ENCODE measurements around the gene CDC42BPA. TPM values are rescaled to one million over a fixed set of nuclear protein-coding genes. Genes with fewer than 3 reads are reported as not detected.
"Not testable (repeated sequence)": the region's sequence is repeated elsewhere in the genome, so short reads cannot be mapped to it uniquely, and the experiment has no call there.

The CDC42BPA gene
- polyA plus RNA-seq, 1 donor (not counting 4 experiments of a cell fraction or from before 2014, with no cell fraction given), result 9.2 TPM

DNA sequence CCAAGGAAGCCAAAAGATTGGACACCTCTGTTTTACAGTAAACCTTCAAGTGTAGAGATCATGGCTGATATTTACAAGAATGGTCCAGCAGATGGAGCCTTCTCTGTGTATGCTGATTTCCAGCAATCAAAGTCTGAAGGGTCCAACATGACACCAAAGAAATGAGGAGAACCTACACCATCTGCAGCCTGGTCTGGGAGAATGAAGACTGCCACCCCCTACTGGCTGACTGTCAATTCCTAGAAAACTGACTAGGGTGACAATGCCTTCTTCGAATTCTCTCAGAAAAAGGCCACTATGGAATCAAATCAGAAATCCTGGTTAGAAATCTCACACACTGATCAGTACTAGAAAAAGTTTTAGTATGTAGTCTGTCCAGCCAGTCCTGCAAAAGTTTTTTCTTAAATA lies 83.3 kb downstream of the CDC42BPA start:
- H3K9me3 ChIP-seq (ENCODE audit: control insufficient read depth, low read depth, low read length), result no peaks in the 10 kb centered on the region
- no peak overlapping the region for H3K4me3 ChIP-seq (ENCODE audit: control insufficient read depth in 2 of 3, extremely low read depth in 1 of 3, insufficient read depth in 2 of 3, low read depth in 1 of 3, low read length in 3 of 3)
- no peak overlapping the region for H3K9ac ChIP-seq (ENCODE audit: control insufficient read depth, extremely low read depth, insufficient read depth, low read length)
- TF ChIP-seq, protein P1, sequence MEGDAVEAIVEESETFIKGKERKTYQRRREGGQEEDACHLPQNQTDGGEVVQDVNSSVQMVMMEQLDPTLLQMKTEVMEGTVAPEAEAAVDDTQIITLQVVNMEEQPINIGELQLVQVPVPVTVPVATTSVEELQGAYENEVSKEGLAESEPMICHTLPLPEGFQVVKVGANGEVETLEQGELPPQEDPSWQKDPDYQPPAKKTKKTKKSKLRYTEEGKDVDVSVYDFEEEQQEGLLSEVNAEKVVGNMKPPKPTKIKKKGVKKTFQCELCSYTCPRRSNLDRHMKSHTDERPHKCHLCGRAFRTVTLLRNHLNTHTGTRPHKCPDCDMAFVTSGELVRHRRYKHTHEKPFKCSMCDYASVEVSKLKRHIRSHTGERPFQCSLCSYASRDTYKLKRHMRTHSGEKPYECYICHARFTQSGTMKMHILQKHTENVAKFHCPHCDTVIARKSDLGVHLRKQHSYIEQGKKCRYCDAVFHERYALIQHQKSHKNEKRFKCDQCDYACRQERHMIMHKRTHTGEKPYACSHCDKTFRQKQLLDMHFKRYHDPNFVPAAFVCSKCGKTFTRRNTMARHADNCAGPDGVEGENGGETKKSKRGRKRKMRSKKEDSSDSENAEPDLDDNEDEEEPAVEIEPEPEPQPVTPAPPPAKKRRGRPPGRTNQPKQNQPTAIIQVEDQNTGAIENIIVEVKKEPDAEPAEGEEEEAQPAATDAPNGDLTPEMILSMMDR (optimal IDR thresholded peaks at IDR 0.05 in 1 of 3, IDR thresholded peaks at IDR 0.05 in 1 of 3, conservative IDR thresholded peaks at IDR 0.05 in 1 of 3; ENCODE audit: extremely low read depth in 1 of 3, insufficient read depth in 2 of 3, low read length in 3 of 3), result peak; percentile 28 to 50 (median 37)
- no peak for TF ChIP-seq EZH2 (IDR thresholded peaks at IDR 0.05; ENCODE audit: low read length)
- peaks cover 13% of the 10 kb centered on the region for H3K79me2 ChIP-seq (ENCODE audit: control insufficient read depth, insufficient read depth, low read length)
- dilution Hi-C loops (cut with MboI; ENCODE audit: extremely low pct_ligation_motif_present, low sequenced_read_pairs), result no loop called here
- H4K20me1 ChIP-seq (ENCODE audit: control insufficient read depth, extremely low read depth, insufficient read depth, low read length), result no peaks in the 10 kb centered on the region
- H3K36me3 ChIP-seq (ENCODE audit: control insufficient read depth in 2 of 2, extremely low read depth in 1 of 2, insufficient read depth in 2 of 2, low read length in 2 of 2), result no peaks in the 10 kb centered on the region
- H3K27ac ChIP-seq (ENCODE audit: control insufficient read depth, insufficient read depth, low read length), result no peak overlapping the region
- no peak overlapping the region for H2AFZ ChIP-seq (ENCODE audit: control insufficient read depth, low read length)
- FAIRE-seq (peak; percentile 39), DNase-seq (ENCODE audit: low read depth, low spot score) (no peak)
- no peaks in the 10 kb centered on the region for H3K27me3 ChIP-seq (ENCODE audit: control insufficient read depth, extremely low read depth, insufficient read depth, low read length)
- H3K4me1 ChIP-seq (ENCODE audit: control insufficient read depth, extremely low read depth, insufficient read depth, low read length), result no peaks in the 10 kb centered on the region
- H3K4me2 ChIP-seq (ENCODE audit: control insufficient read depth, extremely low read depth, insufficient read depth, low read depth, low read length), result no peak overlapping the region
- H3K9me1 ChIP-seq (ENCODE audit: control insufficient read depth, extremely low read depth, insufficient read depth, low read length), result no peaks in the 10 kb centered on the region

DNA sequence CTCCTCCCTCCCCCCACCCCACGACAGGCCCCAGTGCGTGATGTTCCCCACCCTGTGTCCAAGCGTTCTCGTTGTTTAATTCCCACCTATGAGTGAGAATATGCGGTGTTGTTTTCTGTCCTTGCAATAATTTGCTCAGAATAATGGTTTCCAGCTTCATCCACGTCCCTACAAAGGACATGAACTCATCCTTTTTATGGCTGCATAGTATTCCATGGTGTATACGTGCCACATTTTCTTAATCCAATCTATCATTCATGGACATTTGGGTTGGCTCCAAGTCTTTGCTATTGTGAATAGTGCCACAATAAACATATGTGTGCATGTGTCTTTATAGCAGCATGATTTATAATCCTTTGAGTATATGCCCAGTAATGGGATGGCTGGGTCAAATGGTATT lies 87.2 kb downstream of the CDC42BPA start:
- H3K27me3 ChIP-seq (ENCODE audit: control insufficient read depth, extremely low read depth, insufficient read depth, low read length); DNase-seq (ENCODE audit: low read depth, low spot score); H4K20me1 ChIP-seq (ENCODE audit: control insufficient read depth, extremely low read depth, insufficient read depth, low read length); H3K4me3 ChIP-seq (ENCODE audit: control insufficient read depth in 2 of 3, extremely low read depth in 1 of 3, insufficient read depth in 2 of 3, low read depth in 1 of 3, low read length in 3 of 3); H3K4me2 ChIP-seq (ENCODE audit: control insufficient read depth, extremely low read depth, insufficient read depth, low read depth, low read length); H3K79me2 ChIP-seq (ENCODE audit: control insufficient read depth, insufficient read depth, low read length); dilution Hi-C loops (cut with MboI; ENCODE audit: extremely low pct_ligation_motif_present, low sequenced_read_pairs); FAIRE-seq; H3K27ac ChIP-seq (ENCODE audit: control insufficient read depth, insufficient read depth, low read length); H2AFZ ChIP-seq (ENCODE audit: control insufficient read depth, low read length); H3K4me1 ChIP-seq (ENCODE audit: control insufficient read depth, extremely low read depth, insufficient read depth, low read length); H3K9ac ChIP-seq (ENCODE audit: control insufficient read depth, extremely low read depth, insufficient read depth, low read length); H3K9me3 ChIP-seq (ENCODE audit: control insufficient read depth, low read depth, low read length); H3K9me1 ChIP-seq (ENCODE audit: control insufficient read depth, extremely low read depth, insufficient read depth, low read length); H3K36me3 ChIP-seq (ENCODE audit: control insufficient read depth in 2 of 2, extremely low read depth in 1 of 2, insufficient read depth in 2 of 2, low read length in 2 of 2): not testable (repeated sequence)

DNA sequence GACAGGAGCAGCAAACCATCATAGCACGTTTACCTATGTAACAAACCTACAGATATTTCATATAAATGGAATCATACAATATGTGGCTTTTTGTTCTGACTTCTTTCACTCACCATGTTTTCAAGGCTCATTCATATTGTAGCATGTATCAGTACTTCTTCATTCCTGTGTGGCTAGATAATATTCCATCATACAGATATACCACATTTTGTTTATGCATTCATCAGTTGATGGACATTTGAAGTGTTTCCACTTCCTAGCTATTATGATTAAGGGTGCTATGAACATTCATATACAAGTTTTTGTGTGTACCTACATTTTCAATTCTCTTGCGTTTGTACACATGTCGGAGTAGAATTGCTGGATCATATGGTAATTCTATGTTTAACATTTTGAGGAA lies 90.1 kb downstream of the CDC42BPA start:
- Histone ChIP-seq H3K9me1 (ENCODE audit: control insufficient read depth, extremely low read depth, insufficient read depth, low read length) (peaks cover 3% of the 10 kb centered on the region), H3K79me2 (ENCODE audit: control insufficient read depth, insufficient read depth, low read length) (peaks cover 4% of the 10 kb centered on the region), H3K27me3 (ENCODE audit: control insufficient read depth, extremely low read depth, insufficient read depth, low read length) (no peaks in the 10 kb centered on the region), H4K20me1 (ENCODE audit: control insufficient read depth, extremely low read depth, insufficient read depth, low read length) (peaks cover 3% of the 10 kb centered on the region), H3K36me3 (ENCODE audit: control insufficient read depth in 2 of 2, extremely low read depth in 1 of 2, insufficient read depth in 2 of 2, low read length in 2 of 2) (no peaks in the 10 kb centered on the region), H3K4me2 (ENCODE audit: control insufficient read depth, extremely low read depth, insufficient read depth, low read depth, low read length) (no peak overlapping the region), H3K9ac (ENCODE audit: control insufficient read depth, extremely low read depth, insufficient read depth, low read length) (no peak overlapping the region), H3K9me3 (ENCODE audit: control insufficient read depth, low read depth, low read length) (no peaks in the 10 kb centered on the region), H3K4me1 (ENCODE audit: control insufficient read depth, extremely low read depth, insufficient read depth, low read length) (peaks cover 15% of the 10 kb centered on the region), H2AFZ (ENCODE audit: control insufficient read depth, low read length) (no peak overlapping the region), H3K4me3 (ENCODE audit: control insufficient read depth in 2 of 3, extremely low read depth in 1 of 3, insufficient read depth in 2 of 3, low read depth in 1 of 3, low read length in 3 of 3) (no peak overlapping the region), H3K27ac (ENCODE audit: control insufficient read depth, insufficient read depth, low read length) (no peak overlapping the region)
- dilution Hi-C loops (cut with MboI; ENCODE audit: extremely low pct_ligation_motif_present, low sequenced_read_pairs), result no loop called here
- FAIRE-seq (no peak), DNase-seq (ENCODE audit: low read depth, low spot score) (no peak)
- TF ChIP-seq EZH2 (IDR thresholded peaks at IDR 0.05; ENCODE audit: low read length), result no peak
- TF ChIP-seq, protein P1 (optimal IDR thresholded peaks at IDR 0.05 in 1 of 3, IDR thresholded peaks at IDR 0.05 in 1 of 3, conservative IDR thresholded peaks at IDR 0.05 in 1 of 3; ENCODE audit: extremely low read depth in 1 of 3, insufficient read depth in 2 of 3, low read length in 3 of 3), result no peak
